ENCODE data around the gene SLC36A2. TPM values are rescaled to one million over a fixed set of nuclear protein-coding genes. Genes with fewer than 3 reads are reported as not detected.

SLC36A2 gene
- total and polyA plus RNA-seq, 2 experiments from 2014 or later, result 0.30 TPM; not detected in 1

- no peaks in the 10 kb centered on the region for H3K9me2 ChIP-seq (replicated peaks; ENCODE audit: insufficient read depth)
Measured at GRCh38 chr5:151363673-151364072, 16.3 kb upstream of the SLC36A2 start.

GRCh38 chr5:151362970-151363369 is 15.6 kb upstream of the SLC36A2 start:
- Histone ChIP-seq H3K4me2 (no peak overlapping the region), H3K27ac (no peak overlapping the region), H2AFZ (no peak overlapping the region), H3K9me3 (ENCODE audit: low read depth) (no peaks in the 10 kb centered on the region), H4K20me1 (ENCODE audit: insufficient read depth, poor library complexity, severe bottlenecking) (no peaks in the 10 kb centered on the region), H3K27me3 (no peaks in the 10 kb centered on the region), H3K9me2 (replicated peaks; ENCODE audit: insufficient read depth) (no peaks in the 10 kb centered on the region), H3K4me3 (no peak overlapping the region), H3K36me3 (replicated peaks; ENCODE audit: insufficient read depth, low read depth) (no peaks in the 10 kb centered on the region), H3K4me1 (ENCODE audit: insufficient read depth) (no peaks in the 10 kb centered on the region), H3K79me2 (no peaks in the 10 kb centered on the region)
- TF ChIP-seq CTCF (IDR thresholded peaks at IDR 0.05; ENCODE audit: poor library complexity), result no peak
- no peak for TF ChIP-seq EZH2phosphoT487 (IDR thresholded peaks at IDR 0.05; ENCODE audit: low read depth, severe bottlenecking, unreplicated experiment)
- no peak for TF ChIP-seq EZH2 (IDR thresholded peaks at IDR 0.05; ENCODE audit: borderline replicate concordance)
- DNase-seq (ENCODE audit: low spot score), result no peak
- 82% methylated on average over 3 of the region's 3 CpGs for WGBS (ENCODE audit: low lambda C conversion rate, missing lambda C conversion rate)

More at GRCh38 chr5:151363673-151364072, 16.3 kb upstream of the SLC36A2 start:
- no peaks in the 10 kb centered on the region for H3K79me2 ChIP-seq
- no peak overlapping the region for H3K4me3 ChIP-seq
- no peaks in the 10 kb centered on the region for H3K36me3 ChIP-seq (replicated peaks; ENCODE audit: insufficient read depth, low read depth)
- no peak overlapping the region for H3K27ac ChIP-seq
- no peaks in the 10 kb centered on the region for H3K27me3 ChIP-seq
- no peaks in the 10 kb centered on the region for H3K9me3 ChIP-seq (ENCODE audit: low read depth)
- no peaks in the 10 kb centered on the region for H4K20me1 ChIP-seq (ENCODE audit: insufficient read depth, poor library complexity, severe bottlenecking)
- TF ChIP-seq EZH2 (IDR thresholded peaks at IDR 0.05; ENCODE audit: borderline replicate concordance), result no peak
- no peak for TF ChIP-seq CTCF (IDR thresholded peaks at IDR 0.05; ENCODE audit: poor library complexity)
- no peak for TF ChIP-seq EZH2phosphoT487 (IDR thresholded peaks at IDR 0.05; ENCODE audit: low read depth, severe bottlenecking, unreplicated experiment)
- no peaks in the 10 kb centered on the region for H3K4me1 ChIP-seq (ENCODE audit: insufficient read depth)
- no peak overlapping the region for H2AFZ ChIP-seq
- no peak for DNase-seq (ENCODE audit: low spot score)
- no peak overlapping the region for H3K4me2 ChIP-seq

GRCh38 chr5:151359391-151359790 is 12.0 kb upstream of the SLC36A2 start:
- DNase-seq (ENCODE audit: low spot score), result no peak
- Histone ChIP-seq H3K36me3 (replicated peaks; ENCODE audit: insufficient read depth, low read depth) (no peaks in the 10 kb centered on the region), H3K4me1 (ENCODE audit: insufficient read depth) (no peaks in the 10 kb centered on the region), H3K79me2 (no peaks in the 10 kb centered on the region), H3K4me2 (no peak overlapping the region), H3K4me3 (no peak overlapping the region), H3K9me3 (ENCODE audit: low read depth) (no peaks in the 10 kb centered on the region), H3K27me3 (no peaks in the 10 kb centered on the region), H4K20me1 (ENCODE audit: insufficient read depth, poor library complexity, severe bottlenecking) (no peaks in the 10 kb centered on the region), H2AFZ (no peak overlapping the region), H3K9me2 (replicated peaks; ENCODE audit: insufficient read depth) (no peaks in the 10 kb centered on the region), H3K27ac (no peak overlapping the region)
- WGBS (ENCODE audit: low lambda C conversion rate, missing lambda C conversion rate), result 92% methylated on average over 2 of the region's 2 CpGs
- TF ChIP-seq EZH2 (IDR thresholded peaks at IDR 0.05; ENCODE audit: borderline replicate concordance) (no peak), EZH2phosphoT487 (IDR thresholded peaks at IDR 0.05; ENCODE audit: low read depth, severe bottlenecking, unreplicated experiment) (no peak), CTCF (IDR thresholded peaks at IDR 0.05; ENCODE audit: poor library complexity) (no peak)

DNA sequence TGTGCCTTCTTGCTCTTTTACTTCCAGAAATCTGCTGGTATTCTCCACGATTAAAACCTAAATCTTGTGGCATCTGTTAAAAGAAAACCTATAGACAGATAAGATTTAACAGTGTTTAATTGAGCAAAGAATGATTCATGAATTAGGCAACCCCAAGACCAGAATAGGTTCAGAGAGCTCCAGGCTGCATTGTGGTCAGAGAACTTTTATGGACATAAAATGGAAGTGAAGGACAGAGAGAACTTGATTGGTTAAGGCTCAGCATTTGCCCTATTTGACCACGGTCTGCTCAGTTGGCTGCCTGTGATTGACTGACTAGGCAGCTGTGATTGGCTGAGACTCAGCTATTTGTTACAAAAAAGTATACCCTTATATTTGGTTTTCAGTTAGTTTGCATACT is 10.4 kb upstream of the SLC36A2 start:
- no peaks in the 10 kb centered on the region for H3K9me3 ChIP-seq (ENCODE audit: low read depth)
- no peak for DNase-seq (ENCODE audit: low spot score)
- no peak overlapping the region for H3K4me2 ChIP-seq
- no peaks in the 10 kb centered on the region for H3K79me2 ChIP-seq
- H3K36me3 ChIP-seq (replicated peaks; ENCODE audit: insufficient read depth, low read depth), result no peaks in the 10 kb centered on the region
- H3K27ac ChIP-seq, result no peak overlapping the region
- H3K4me1 ChIP-seq (ENCODE audit: insufficient read depth), result no peaks in the 10 kb centered on the region
- TF ChIP-seq EZH2phosphoT487 (IDR thresholded peaks at IDR 0.05; ENCODE audit: low read depth, severe bottlenecking, unreplicated experiment), result no peak
- TF ChIP-seq EZH2 (IDR thresholded peaks at IDR 0.05; ENCODE audit: borderline replicate concordance), result no peak
- TF ChIP-seq CTCF (IDR thresholded peaks at IDR 0.05; ENCODE audit: poor library complexity), result no peak
- H2AFZ ChIP-seq, result no peak overlapping the region
- H3K27me3 ChIP-seq, result no peaks in the 10 kb centered on the region
- H3K4me3 ChIP-seq, result no peak overlapping the region
- no peaks in the 10 kb centered on the region for H3K9me2 ChIP-seq (replicated peaks; ENCODE audit: insufficient read depth)
- WGBS (ENCODE audit: low lambda C conversion rate, missing lambda C conversion rate), result 83% methylated on average over 2 of the region's 2 CpGs
- H4K20me1 ChIP-seq (ENCODE audit: insufficient read depth, poor library complexity, severe bottlenecking), result no peaks in the 10 kb centered on the region
